Endothelial cell of umbilical vein (primary cell): Measurements from ENCODE around the gene TNKS1BP1.

Experiments
- CTCF ChIP-seq, 2 donors: IDR thresholded peaks; 1 replicate in 1 of 2; 2 replicates in 1 of 2; pipeline ENCODE4 v1.5.1; 2011; ENCODE audit warnings: low read length in 2 of 2, mild to moderate bottlenecking in 2 of 2, moderate library complexity in 2 of 2, control low read depth in 1 of 2, inconsistent platforms in 1 of 2, low read depth in 1 of 2; ENCODE audit not compliant: insufficient read depth in 1 of 2; ENCODE audit errors: extremely low read depth in 1 of 2
- EZH2 ChIP-seq: IDR thresholded peaks from 2 replicates; pipeline ENCODE4 v1.6.1; 2012; ENCODE audit warnings: borderline replicate concordance, low read depth, mild to moderate bottlenecking, moderate library complexity, low read length, inconsistent platforms; ENCODE audit not compliant: severe bottlenecking
- FOS ChIP-seq: IDR thresholded peaks from 2 replicates; pipeline ENCODE4 v1.6.1; 2011; ENCODE audit warnings: mild to moderate bottlenecking, low read length, moderate library complexity, borderline replicate concordance; ENCODE audit not compliant: insufficient read depth
- JUN ChIP-seq: IDR thresholded peaks from 2 replicates; pipeline ENCODE4 v1.6.1; 2011; ENCODE audit warnings: borderline replicate concordance, low read depth; ENCODE audit not compliant: insufficient read length, insufficient read depth
- MAX ChIP-seq: IDR thresholded peaks from 2 replicates; pipeline ENCODE4 v1.6.1; 2011; ENCODE audit not compliant: insufficient read depth, insufficient read length
- MYC ChIP-seq: IDR thresholded peaks from one replicate; pipeline ENCODE4 v1.6.1; 2011; ENCODE audit warnings: mild to moderate bottlenecking, low read depth, low read length
- POLR2A ChIP-seq: IDR thresholded peaks from 2 replicates; pipeline ENCODE4 v1.6.1; 2012; ENCODE audit warnings: low read depth, mild to moderate bottlenecking, control low read depth, low read length
- POLR2AphosphoS5 ChIP-seq: IDR thresholded peaks from 2 replicates; pipeline ENCODE4 v1.6.1; 2012; ENCODE audit warnings: low read depth, mild to moderate bottlenecking, control low read depth, low read length, moderate library complexity; ENCODE audit not compliant: insufficient read depth

GRCh38 chr11:57263351-57263750 is 61.4 kb downstream of the TNKS1BP1 start:
- TF ChIP-seq CTCF (IDR thresholded peaks at IDR 0.05; ENCODE audit: extremely low read depth in 1 of 2, insufficient read depth in 1 of 2, low read depth in 1 of 2, low read length in 2 of 2) (no peak), POLR2A (no peak), EZH2 (no peak), MAX (no peak), POLR2AphosphoS5 (no peak), JUN (no peak), MYC (no peak), FOS (no peak)
